ENCODE data around the gene SAP30BP. TPM values are rescaled to one million over a fixed set of nuclear protein-coding genes. Genes with fewer than 3 reads are reported as not detected.

The SAP30BP gene
- total RNA-seq, 1 donor from 2014 or later = 125 TPM

DNA sequence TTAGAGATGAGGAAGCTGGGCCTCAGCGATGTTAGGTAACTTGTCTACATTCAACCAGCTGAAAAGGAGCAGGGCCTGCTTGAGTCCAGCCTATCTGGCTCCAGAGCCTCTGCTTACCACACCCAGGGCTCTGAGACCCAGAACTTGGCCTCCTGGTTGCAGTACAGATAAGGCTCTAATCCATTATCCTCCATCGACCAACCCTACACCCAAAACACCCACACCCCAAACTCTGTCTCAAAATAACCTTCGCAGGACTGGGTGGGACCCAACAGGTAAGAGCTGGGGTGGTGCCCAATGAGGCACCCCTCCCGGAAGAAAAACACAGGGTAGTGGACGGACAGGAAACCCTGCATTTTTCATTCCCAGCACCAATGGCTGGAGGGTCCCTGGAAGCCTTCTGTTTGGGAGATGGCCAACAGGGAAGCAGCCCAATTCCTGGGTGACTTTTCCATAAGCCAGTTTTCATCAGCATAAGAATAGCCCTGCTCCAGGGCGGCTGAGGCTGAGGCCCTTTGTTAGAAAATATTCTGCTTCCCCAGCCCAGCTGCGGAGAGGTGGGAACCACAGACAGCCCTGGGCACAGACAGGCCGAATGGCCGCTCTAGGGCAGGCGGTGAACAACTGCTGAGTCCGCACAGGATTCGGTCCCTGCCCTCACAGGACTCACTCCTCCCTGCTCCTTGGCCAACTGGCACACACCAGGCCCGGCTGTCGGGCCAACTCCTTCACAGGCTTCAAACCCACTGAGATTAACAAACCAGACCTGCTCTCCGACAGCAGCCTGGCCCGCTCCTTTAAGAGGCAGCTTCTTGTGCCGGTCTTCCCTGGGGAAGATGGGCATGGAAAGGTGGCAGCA is 24.1 kb upstream of the SAP30BP start:
- Mint-ChIP-seq H3K36me3 (ENCODE audit: low read depth, unreplicated experiment) (peaks cover 8% of the 10 kb centered on the region), H3K9me3 (ENCODE audit: unreplicated experiment) (no peaks in the 10 kb centered on the region), H3K4me1 (ENCODE audit: unreplicated experiment) (peaks cover 9% of the 10 kb centered on the region), H3K27me3 (ENCODE audit: unreplicated experiment) (no peaks in the 10 kb centered on the region), H3K4me3 (ENCODE audit: unreplicated experiment) (no peak overlapping the region), H3K27ac (ENCODE audit: unreplicated experiment) (no peak overlapping the region)
- TF ChIP-seq, protein P1, sequence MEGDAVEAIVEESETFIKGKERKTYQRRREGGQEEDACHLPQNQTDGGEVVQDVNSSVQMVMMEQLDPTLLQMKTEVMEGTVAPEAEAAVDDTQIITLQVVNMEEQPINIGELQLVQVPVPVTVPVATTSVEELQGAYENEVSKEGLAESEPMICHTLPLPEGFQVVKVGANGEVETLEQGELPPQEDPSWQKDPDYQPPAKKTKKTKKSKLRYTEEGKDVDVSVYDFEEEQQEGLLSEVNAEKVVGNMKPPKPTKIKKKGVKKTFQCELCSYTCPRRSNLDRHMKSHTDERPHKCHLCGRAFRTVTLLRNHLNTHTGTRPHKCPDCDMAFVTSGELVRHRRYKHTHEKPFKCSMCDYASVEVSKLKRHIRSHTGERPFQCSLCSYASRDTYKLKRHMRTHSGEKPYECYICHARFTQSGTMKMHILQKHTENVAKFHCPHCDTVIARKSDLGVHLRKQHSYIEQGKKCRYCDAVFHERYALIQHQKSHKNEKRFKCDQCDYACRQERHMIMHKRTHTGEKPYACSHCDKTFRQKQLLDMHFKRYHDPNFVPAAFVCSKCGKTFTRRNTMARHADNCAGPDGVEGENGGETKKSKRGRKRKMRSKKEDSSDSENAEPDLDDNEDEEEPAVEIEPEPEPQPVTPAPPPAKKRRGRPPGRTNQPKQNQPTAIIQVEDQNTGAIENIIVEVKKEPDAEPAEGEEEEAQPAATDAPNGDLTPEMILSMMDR (IDR thresholded peaks at IDR 0.05; ENCODE audit: unreplicated experiment) = no peak
- DNase-seq (ENCODE audit: low spot score) = no peak

DNA sequence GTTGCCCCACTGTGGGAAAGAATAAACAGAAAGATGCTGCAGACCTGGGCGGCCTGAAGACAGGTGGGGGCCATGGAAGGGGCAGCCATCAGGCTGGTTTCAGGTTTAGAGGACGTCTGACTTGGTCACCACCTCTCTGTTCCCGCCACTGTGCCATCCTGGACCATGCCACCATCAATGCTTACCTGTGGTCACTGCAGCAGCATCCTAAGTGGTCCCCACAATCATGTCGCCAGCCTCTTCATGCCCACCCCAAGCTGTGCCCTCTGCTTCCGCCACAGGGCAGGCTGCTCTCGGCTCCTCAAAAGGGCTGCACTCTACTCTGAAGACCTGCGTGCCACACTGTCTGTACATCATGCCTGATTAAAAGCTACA is 23.5 kb upstream of the SAP30BP start:
- peaks cover 11% of the 10 kb centered on the region for H3K36me3 Mint-ChIP-seq (ENCODE audit: low read depth, unreplicated experiment)
- H3K27me3 Mint-ChIP-seq (ENCODE audit: unreplicated experiment) = no peaks in the 10 kb centered on the region
- peaks cover 9% of the 10 kb centered on the region for H3K4me1 Mint-ChIP-seq (ENCODE audit: unreplicated experiment)
- no peak for DNase-seq (ENCODE audit: low spot score)
- TF ChIP-seq, protein P1 (IDR thresholded peaks at IDR 0.05; ENCODE audit: unreplicated experiment) = no peak
- peak overlapping the region; percentile 18 for H3K27ac Mint-ChIP-seq (ENCODE audit: unreplicated experiment)
- H3K4me3 Mint-ChIP-seq (ENCODE audit: unreplicated experiment) = no peak overlapping the region
- H3K9me3 Mint-ChIP-seq (ENCODE audit: unreplicated experiment) = no peaks in the 10 kb centered on the region

DNA sequence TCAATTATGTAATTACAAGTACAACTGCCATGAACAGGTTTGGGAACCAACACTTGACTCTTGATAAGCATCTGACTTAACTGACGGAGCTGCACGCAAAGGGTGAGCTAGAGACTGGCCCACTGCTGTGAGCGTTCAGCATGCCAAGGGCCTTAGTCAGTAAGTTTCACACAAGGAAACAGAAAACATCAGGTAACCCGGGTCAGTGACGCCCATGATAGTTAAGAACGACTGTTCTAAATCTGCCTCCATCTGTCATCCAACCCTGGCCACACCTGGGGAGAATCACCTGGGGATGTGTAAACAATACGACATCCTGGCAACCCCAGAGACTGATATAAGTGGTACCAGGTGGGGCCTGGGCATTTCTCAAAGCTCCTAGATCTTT is 21.6 kb upstream of the SAP30BP start:
- H3K4me1 Mint-ChIP-seq (ENCODE audit: unreplicated experiment) = peaks cover 9% of the 10 kb centered on the region
- H3K36me3 Mint-ChIP-seq (ENCODE audit: low read depth, unreplicated experiment) = peaks cover 20% of the 10 kb centered on the region
- peak overlapping the region; percentile 20 for H3K27ac Mint-ChIP-seq (ENCODE audit: unreplicated experiment)
- no peaks in the 10 kb centered on the region for H3K9me3 Mint-ChIP-seq (ENCODE audit: unreplicated experiment)
- no peak for DNase-seq (ENCODE audit: low spot score)
- TF ChIP-seq, protein P1 (IDR thresholded peaks at IDR 0.05; ENCODE audit: unreplicated experiment) = no peak
- H3K27me3 Mint-ChIP-seq (ENCODE audit: unreplicated experiment) = peaks cover 2% of the 10 kb centered on the region
- no peak overlapping the region for H3K4me3 Mint-ChIP-seq (ENCODE audit: unreplicated experiment)

DNA sequence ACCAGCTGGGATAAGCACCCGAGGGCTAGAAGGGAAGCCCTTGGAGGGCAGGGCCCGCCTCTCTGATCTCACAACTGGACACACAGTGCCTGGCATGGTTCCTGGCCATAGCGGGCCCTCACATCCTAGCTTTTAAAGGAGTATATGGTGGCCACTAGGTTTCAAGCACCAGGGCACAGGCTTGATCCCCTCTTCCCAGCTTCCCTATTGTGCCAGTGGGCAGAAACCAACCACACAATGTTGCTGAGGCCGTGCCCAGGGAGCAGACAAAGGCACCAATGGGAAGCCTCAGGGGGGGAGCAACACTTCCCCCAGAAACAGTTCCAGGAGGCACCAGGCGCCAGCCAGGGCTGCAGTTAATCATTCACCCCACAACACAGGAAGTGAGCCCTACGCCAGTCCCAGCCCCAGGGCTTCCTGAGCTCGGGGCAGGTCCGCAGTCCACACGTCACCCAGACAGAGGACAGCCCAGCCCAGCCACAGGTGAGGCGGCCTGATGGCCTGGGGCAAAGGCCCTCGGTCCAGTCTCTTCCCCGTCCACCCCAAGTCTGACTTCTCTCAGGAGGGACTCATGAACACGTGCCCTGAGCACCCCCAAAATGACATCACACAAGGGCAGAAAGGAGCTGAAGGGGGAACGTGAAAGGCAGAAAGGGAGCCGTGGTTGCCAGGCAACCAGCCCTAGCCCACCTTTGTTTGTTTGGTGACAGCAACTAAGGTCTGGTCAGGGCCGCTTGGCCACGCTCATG is 21.1 kb upstream of the SAP30BP start:
- peaks cover 9% of the 10 kb centered on the region for H3K4me1 Mint-ChIP-seq (ENCODE audit: unreplicated experiment)
- TF ChIP-seq, protein P1 (IDR thresholded peaks at IDR 0.05; ENCODE audit: unreplicated experiment) = no peak
- H3K9me3 Mint-ChIP-seq (ENCODE audit: unreplicated experiment) = no peaks in the 10 kb centered on the region
- no peak for DNase-seq (ENCODE audit: low spot score)
- peaks cover 2% of the 10 kb centered on the region for H3K27me3 Mint-ChIP-seq (ENCODE audit: unreplicated experiment)
- no peak overlapping the region for H3K4me3 Mint-ChIP-seq (ENCODE audit: unreplicated experiment)
- peaks cover 25% of the 10 kb centered on the region for H3K36me3 Mint-ChIP-seq (ENCODE audit: low read depth, unreplicated experiment)
- H3K27ac Mint-ChIP-seq (ENCODE audit: unreplicated experiment) = peak overlapping the region; percentile 24

DNA sequence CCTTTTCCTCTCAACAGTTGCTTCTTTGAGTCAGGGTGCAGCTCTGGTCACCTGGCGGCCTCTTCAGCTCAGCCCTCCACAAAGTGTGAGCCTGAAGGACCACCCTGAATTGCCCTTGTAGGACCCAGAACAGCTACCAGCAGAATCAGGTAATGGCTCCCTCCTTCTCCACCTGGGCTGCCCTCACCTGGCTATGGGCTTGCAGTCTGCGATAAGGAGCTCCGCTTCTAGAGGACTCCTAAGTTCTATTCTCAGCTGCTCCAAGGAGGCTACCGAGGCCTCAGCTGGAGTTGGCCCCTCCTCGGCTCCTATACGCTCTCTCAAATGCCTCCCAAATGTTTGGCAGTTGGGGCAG is 20.5 kb upstream of the SAP30BP start:
- peaks cover 2% of the 10 kb centered on the region for H3K27me3 Mint-ChIP-seq (ENCODE audit: unreplicated experiment)
- no peak for DNase-seq (ENCODE audit: low spot score)
- peak overlapping the region; percentile 24 for H3K27ac Mint-ChIP-seq (ENCODE audit: unreplicated experiment)
- H3K4me3 Mint-ChIP-seq (ENCODE audit: unreplicated experiment) = no peak overlapping the region
- peaks cover 9% of the 10 kb centered on the region for H3K4me1 Mint-ChIP-seq (ENCODE audit: unreplicated experiment)
- TF ChIP-seq, protein P1 (IDR thresholded peaks at IDR 0.05; ENCODE audit: unreplicated experiment) = no peak
- H3K36me3 Mint-ChIP-seq (ENCODE audit: low read depth, unreplicated experiment) = peaks cover 25% of the 10 kb centered on the region
- no peaks in the 10 kb centered on the region for H3K9me3 Mint-ChIP-seq (ENCODE audit: unreplicated experiment)

Data from endothelial cell (in vitro differentiated cells).